DMS153 (cell line): Measurements from ENCODE around the gene TSEN15.

Source experiments
- DNase-seq: peaks from one replicate; lab custom pipeline; 2025; lab: John Stamatoyannopoulos, UW

TSEN15 gene

GRCh38 chr1:184101571-184101970 is 50.0 kb downstream of the TSEN15 start:
- no peak for DNase-seq

DNA sequence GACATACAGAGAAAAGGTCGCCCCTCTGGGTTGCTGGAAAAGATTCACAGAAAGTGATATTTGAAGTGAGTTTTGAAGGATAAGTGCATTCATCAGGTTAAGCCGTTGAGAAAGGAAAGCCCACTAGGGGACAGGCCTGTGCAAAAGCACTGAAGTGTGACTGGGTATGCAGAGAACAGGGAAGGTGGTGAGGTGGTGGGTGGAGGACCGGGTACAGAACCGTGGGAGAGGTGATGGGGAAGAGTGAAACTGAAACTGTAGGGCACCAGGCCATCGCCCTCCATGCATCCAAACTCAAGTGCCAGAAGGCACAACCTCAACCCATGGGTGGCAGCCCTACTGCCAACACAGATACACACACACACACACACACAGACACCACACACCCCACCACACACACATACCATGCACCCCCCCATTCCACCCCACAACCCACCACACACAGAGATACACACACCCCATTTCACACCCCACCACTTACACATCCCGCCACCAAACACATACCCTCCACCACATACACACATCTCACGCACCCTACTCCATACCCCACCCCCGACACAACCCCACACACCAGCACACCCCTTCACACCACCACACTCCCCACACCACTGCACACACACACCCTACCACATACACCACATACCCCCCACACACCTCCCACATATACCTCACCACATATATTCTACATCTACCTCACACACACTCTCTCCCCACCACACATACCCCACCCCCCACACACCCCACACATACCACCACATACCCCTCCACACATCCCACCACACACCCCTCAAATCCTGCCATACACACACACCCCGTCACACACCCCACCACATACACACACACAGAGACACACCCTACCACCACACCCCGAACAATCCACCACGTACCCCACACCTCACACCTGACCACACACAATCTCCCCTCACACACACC is 59.0 kb downstream of the TSEN15 start:
- no peak for DNase-seq

GRCh38 chr1:184112176-184112948 is 60.8 kb downstream of the TSEN15 start:
- DNase-seq, result no peak

- DNase-seq, result no peak
Measured at GRCh38 chr1:184113251-184113650, 61.7 kb downstream of the TSEN15 start.

- DNase-seq, result no peak
Measured at GRCh38 chr1:184114818-184115398, 63.4 kb downstream of the TSEN15 start.

DNA sequence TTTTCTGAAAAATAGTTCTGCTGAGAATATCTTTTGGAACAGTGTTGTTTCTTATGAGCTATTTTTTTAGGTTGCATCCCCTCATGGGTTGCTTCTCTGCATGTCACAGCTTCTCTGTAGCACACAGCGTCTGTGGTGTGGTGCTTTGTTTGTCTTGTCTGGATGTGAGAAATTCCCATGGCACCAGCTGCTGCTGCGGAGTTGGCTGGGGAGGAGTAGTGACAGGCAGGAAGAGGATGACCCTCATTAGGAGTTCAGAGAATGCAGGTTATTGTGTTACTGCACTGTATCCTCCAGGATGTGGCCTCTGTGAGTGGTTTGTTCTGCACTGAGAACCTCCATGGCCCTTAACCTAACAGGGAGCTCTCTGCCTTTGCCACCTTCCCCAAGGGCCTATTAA is 64.8 kb downstream of the TSEN15 start:
- DNase-seq, result no peak

- no peak for DNase-seq
Measured at GRCh38 chr1:184118046-184118445, 66.5 kb downstream of the TSEN15 start.
